Large intestine (tissue), 3 donors: ENCODE measurements around the gene ZNF844. TPM values are rescaled to one million over a fixed set of nuclear protein-coding genes. Genes with fewer than 3 reads are reported as not detected.
A peak's percentile ranks its signal among the peaks of the same experiment; 100 is the strongest.
"Not testable (repeated sequence)": the region's sequence is repeated elsewhere in the genome, so short reads cannot be mapped to it uniquely, and the experiment has no call there.

Source experiments
- DNase-seq, 2 donors: peaks; one replicate each; pipeline versions ENCODE4 v3.0.0 to v3.0.0-alpha.2; 2013
- H3K27ac ChIP-seq: one replicate; pipeline ENCODE4 v1.5.1; 2013; ENCODE audit warnings: low read length
- H3K27me3 ChIP-seq: 2 replicates; pipeline ENCODE4 v1.6.1; 2013; ENCODE audit warnings: low read length; ENCODE audit not compliant: control insufficient read depth, insufficient read depth
- H3K36me3 ChIP-seq: 2 replicates; pipeline ENCODE4 v1.6.1; 2013; ENCODE audit warnings: low read length; ENCODE audit not compliant: control insufficient read depth, insufficient read depth
- H3K4me1 ChIP-seq: one replicate; pipeline ENCODE4 v1.6.1; 2013; ENCODE audit warnings: low read length; ENCODE audit not compliant: control insufficient read depth, insufficient read depth
- H3K4me3 ChIP-seq: one replicate; pipeline ENCODE4 v1.5.1; 2013; ENCODE audit warnings: low read length
- H3K9me3 ChIP-seq: one replicate; pipeline ENCODE4 v1.6.1; 2013; ENCODE audit warnings: mild to moderate bottlenecking, low read depth, low read length, moderate library complexity; ENCODE audit not compliant: control insufficient read depth
- whole genome bisulfite sequencing: methylation state at CpG from one replicate; pipeline ENCODE4 v1.1.5; 2013; ENCODE audit warnings: low lambda C conversion rate; ENCODE audit not compliant: insufficient coverage; 5-methylcytosine and 5-hydroxymethylcytosine counted together
- polyA plus RNA-seq: library from polyadenylated mRNA; unstranded; fragments of 120-200 nt; gene quantifications from one replicate; pipeline ENCODE4 v1.2.1, GENCODE V29; 2013

ZNF844 gene
- polyA plus RNA-seq, 1 donor: 12.5 TPM

DNA sequence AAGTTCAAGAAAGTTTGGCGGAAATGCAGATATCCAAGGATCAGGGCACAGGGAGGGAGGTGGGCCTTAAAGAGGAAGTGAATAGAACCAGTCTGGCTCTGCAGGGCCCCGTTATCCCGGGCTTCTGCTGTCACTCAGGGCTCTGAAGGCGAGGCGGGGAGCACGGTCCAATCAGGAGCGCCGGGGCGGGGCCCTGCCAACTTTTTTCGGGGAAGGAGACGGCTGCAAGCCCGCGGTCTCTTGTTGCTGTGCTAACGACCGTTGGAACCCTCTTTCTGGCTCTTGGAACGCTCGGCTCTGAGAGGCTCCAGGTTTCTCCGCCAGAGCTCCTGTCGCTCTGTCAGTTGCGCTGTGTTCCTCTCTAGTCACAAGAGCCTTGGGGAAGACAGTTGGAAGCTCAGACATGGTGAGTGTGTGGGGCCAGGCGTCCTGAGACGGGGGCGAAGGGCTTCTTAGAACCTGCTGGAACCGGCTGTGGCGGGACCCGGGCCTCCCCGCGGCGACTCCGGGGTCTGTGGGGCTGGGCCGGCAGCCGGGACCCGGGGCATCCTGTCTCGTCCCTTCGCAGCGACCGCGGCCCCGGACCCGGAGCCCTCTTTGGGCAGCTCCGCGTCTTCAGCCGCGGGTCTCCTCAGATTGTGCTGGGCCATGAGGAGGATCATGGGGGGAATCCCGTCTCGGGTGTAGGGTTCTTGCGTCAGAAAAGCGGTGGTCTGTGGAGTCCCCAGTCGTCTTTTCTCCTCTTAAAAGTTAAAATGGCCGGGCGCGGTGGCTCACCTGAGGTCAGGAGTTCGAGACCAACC lies 27.7 kb downstream of the ZNF844 start:
- peak; percentile 77 to 93 for DNase-seq
- H3K36me3 ChIP-seq: peaks cover 5% of the 10 kb centered on the region
- H3K27ac ChIP-seq: peak overlapping the region; percentile 82
- 0% methylated on average over 1 of the region's 53 CpGs for WGBS
- H3K9me3 ChIP-seq: peaks cover 3% of the 10 kb centered on the region
- H3K4me1 ChIP-seq: no peaks in the 10 kb centered on the region
- no peaks in the 10 kb centered on the region for H3K27me3 ChIP-seq
- H3K4me3 ChIP-seq: peak overlapping the region; percentile 80

DNA sequence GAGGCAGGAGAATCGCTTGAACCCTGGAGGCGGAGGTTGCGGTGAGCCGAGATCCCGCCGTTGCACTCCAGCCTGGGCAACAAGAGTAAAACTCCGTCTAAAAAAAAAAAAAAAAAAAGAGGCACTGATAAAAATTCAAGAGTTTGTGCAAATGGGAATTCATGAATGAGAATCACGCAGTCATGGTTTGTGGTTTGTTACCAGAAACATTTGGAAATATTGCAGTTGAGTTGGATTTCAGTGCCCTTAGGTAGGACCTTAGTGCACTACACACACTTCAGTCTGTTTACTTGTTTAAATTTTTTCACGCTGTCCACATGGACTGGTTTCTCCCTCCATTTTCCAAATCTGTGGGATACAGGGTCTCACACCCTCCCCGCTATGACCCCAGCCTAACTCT lies 28.4 kb downstream of the ZNF844 start:
- H3K27me3 ChIP-seq: no peaks in the 10 kb centered on the region
- DNase-seq: no peak
- 50% methylated on average over 2 of the region's 10 CpGs for WGBS
- no peaks in the 10 kb centered on the region for H3K4me1 ChIP-seq
- H3K9me3 ChIP-seq: peaks cover 2% of the 10 kb centered on the region
- peak overlapping the region; percentile 80 for H3K4me3 ChIP-seq
- H3K27ac ChIP-seq: peak overlapping the region; percentile 82
- peaks cover 5% of the 10 kb centered on the region for H3K36me3 ChIP-seq

DNA sequence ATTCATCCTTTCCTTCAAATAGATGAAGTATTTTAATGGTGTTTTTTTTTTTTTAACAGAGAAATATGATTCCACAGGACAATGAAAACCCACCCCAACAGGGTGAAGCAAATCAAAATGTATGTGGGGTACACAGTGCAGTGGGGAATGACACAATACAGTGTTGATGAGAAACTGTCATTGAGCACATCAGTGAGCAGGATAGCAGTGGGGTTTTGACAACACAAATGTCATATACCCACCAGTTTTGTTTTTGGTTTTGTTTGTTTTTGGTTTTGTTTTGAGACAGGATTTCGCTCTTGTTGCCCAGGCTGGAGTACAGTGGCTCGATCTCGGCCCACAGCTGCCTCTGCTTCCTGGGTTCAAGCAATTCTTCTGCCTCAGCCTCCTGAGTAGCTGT lies 29.2 kb downstream of the ZNF844 start:
- peaks cover 4% of the 10 kb centered on the region for H3K9me3 ChIP-seq
- no peaks in the 10 kb centered on the region for H3K27me3 ChIP-seq
- H3K27ac ChIP-seq: no peak overlapping the region
- H3K36me3 ChIP-seq: peaks cover 5% of the 10 kb centered on the region
- H3K4me1 ChIP-seq: no peaks in the 10 kb centered on the region
- no peak overlapping the region for H3K4me3 ChIP-seq
- DNase-seq: no peak
- no CpG with 5 or more reads among the region's 3 CpGs for WGBS

DNA sequence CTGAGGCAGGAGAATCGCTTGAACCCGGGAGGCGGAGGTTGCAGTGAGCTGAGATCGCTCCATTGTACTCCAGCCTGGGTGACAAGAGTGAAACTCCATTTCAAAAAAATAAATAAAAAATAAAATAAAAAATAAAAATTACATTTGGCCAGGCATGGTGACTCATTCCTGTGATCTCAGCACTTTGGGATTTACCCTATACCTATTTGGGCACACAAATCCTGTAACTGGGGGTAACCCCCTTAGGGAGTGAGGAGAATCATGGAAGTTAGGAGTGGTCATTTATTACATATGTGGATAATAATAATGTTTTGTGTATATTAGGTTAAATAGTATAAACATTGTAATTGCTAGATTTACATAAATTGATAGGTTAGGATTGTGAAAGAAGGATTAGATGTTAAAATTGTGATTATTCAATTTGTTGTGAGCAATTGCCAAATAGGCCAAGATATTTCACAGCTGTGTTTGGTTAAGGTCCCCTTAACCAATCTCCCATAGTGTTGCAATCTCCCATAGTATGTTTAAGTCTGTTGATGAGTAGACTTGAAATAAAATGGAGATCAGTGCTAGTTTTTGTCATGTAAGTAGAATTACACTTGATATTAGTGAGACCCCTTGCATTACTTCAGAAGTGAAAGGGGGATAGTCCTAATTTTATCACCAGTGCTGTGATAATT lies 30.7 kb downstream of the ZNF844 start:
- 100% methylated on average over 3 of the region's 4 CpGs for WGBS
- H3K27me3 ChIP-seq: no peaks in the 10 kb centered on the region
- H3K4me1 ChIP-seq: no peaks in the 10 kb centered on the region
- H3K36me3 ChIP-seq: peaks cover 4% of the 10 kb centered on the region
- H3K9me3 ChIP-seq: peaks cover 4% of the 10 kb centered on the region
- no peak overlapping the region for H3K27ac ChIP-seq
- no peak overlapping the region for H3K4me3 ChIP-seq
- DNase-seq: no peak

DNA sequence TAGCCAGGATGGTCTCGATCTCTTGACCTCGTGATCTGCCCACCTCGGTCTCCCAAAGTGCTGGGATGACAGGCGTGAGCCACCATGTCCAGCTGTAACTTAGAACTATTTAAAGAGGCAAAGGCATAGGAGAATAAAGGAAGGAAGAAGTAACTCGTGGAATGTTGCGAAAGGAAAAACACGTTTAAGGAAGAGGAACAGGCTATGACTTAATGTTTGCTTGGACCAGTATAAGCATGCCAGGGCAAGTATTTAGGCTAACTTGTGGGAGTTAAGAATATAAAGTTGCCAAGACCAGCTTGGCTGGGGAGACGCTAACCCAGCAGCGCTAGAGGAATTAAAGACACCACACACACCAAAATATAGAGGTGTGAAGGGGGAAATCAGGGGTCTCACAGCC lies 33.5 kb downstream of the ZNF844 start:
- H3K27me3 ChIP-seq: no peaks in the 10 kb centered on the region
- DNase-seq: no peak
- H3K4me3 ChIP-seq: no peak overlapping the region
- H3K27ac ChIP-seq: no peak overlapping the region
- peaks cover 3% of the 10 kb centered on the region for H3K36me3 ChIP-seq
- peaks cover 4% of the 10 kb centered on the region for H3K9me3 ChIP-seq
- WGBS: no CpG with 5 or more reads among the region's 9 CpGs
- H3K4me1 ChIP-seq: no peaks in the 10 kb centered on the region

GRCh38 chr19:12103909-12104308 lies 39.4 kb downstream of the ZNF844 start:
- not testable (repeated sequence) for H3K27me3 ChIP-seq, DNase-seq, H3K27ac ChIP-seq, H3K36me3 ChIP-seq, H3K4me3 ChIP-seq, H3K4me1 ChIP-seq, H3K9me3 ChIP-seq
- 92% methylated on average over 2 of the region's 4 CpGs for WGBS

DNA sequence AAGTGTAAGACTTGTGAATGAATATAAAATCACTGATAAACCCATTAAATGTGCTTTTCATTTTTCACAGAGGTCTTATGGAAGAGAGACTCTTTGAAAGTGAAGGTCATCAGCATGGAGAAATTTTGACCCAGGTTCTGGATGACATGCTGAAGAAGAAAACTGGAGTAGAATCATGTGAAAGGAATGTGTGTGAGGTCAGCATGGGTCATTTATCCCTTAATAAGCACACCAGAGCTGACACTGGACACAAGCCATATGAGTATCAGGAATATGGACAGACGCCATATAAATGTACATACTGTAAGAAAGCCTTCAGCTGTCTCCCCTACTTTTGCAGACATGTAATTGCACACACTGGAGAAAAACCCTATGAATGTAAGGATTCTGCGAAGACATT lies 46.6 kb downstream of the ZNF844 start:
- Histone ChIP-seq H3K4me3 (no peak overlapping the region), H3K27ac (no peak overlapping the region), H3K4me1 (no peaks in the 10 kb centered on the region), H3K36me3 (peaks cover 28% of the 10 kb centered on the region), H3K9me3 (peaks cover 13% of the 10 kb centered on the region), H3K27me3 (no peaks in the 10 kb centered on the region)
- no CpG with 5 or more reads among the region's 2 CpGs for WGBS
- DNase-seq: no peak

DNA sequence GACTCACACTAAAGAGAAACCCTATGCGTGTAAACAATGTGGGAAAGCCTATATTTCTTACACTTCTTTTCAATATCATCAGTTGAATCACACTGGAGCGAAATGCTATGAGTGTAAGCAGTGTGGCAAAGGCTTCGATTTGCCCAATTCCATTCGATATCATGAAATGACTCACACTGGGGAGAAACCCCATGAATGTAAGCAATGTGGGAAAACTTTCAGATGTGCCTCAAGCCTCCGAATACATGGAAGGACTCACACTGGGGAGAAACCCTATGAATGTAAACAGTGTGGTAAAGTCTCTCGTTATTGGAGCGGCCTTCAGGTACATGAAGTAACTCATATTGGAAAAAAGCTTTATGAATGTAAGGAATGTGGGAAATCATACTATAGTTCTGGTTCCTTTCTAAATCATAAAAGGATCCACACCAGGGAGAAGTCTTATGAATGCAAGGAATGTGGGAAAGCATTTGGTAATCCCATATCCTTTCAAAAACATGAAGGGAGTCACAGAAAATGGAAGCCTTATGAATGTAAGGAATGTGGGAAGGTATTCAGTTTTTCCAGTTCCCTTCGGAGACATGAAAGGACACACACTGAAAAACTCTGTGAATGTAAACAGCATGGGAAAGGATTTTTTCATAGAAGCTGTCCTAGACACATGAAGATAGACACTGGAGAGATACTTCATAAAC lies 47.6 kb downstream of the ZNF844 start:
- no peaks in the 10 kb centered on the region for H3K4me1 ChIP-seq
- H3K27me3 ChIP-seq: no peaks in the 10 kb centered on the region
- H3K9me3 ChIP-seq: peaks cover 10% of the 10 kb centered on the region
- H3K27ac ChIP-seq: no peak overlapping the region
- WGBS: 67% methylated on average over 1 of the region's 8 CpGs
- no peak for DNase-seq
- H3K36me3 ChIP-seq: peaks cover 28% of the 10 kb centered on the region
- no peak overlapping the region for H3K4me3 ChIP-seq

GRCh38 chr19:12112701-12113100 lies 48.2 kb downstream of the ZNF844 start:
- Histone ChIP-seq H3K27ac (no peak overlapping the region), H3K27me3 (no peaks in the 10 kb centered on the region), H3K36me3 (peaks cover 28% of the 10 kb centered on the region), H3K4me1 (no peaks in the 10 kb centered on the region), H3K4me3 (no peak overlapping the region), H3K9me3 (peaks cover 14% of the 10 kb centered on the region)
- 100% methylated on average over 1 of the region's 8 CpGs for WGBS
- DNase-seq: no peak

DNA sequence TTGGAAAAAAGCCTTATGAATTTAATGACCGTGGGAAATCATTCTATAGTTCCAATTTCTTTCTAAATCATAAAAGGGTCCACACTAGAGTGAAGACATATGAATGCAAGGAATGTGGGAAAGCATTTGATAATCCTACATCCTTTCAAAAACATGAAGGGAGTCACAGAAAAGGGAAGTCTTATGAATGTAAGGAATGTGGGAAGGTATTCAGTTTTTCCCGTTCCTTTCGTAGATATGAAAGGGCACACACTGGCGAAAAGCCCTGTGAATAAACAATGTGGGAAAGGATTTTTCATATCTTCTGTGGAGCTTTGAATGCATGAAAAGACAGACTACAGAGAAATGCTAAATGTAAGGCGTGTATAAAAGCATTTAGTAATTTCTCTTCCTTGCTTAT lies 48.6 kb downstream of the ZNF844 start:
- Histone ChIP-seq H3K4me1 (no peaks in the 10 kb centered on the region), H3K27me3 (no peaks in the 10 kb centered on the region), H3K36me3 (peaks cover 28% of the 10 kb centered on the region), H3K4me3 (no peak overlapping the region), H3K9me3 (peaks cover 18% of the 10 kb centered on the region), H3K27ac (no peak overlapping the region)
- no peak for DNase-seq
- WGBS: 92% methylated on average over 4 of the region's 5 CpGs
